OCI-LY3 (cell line): ENCODE measurements around the gene MN1.

ENCODE experiments used
- EZH2phosphoT487 ChIP-seq: fragments of 200-600 bp; shearing (Covaris generic); IDR thresholded peaks from 2 replicates; pipeline ENCODE4 v1.6.1; 2018; ENCODE audit warnings: antibody characterized with exemption, mixed run types, low read depth
- TF ChIP-seq, protein P1 (sequence below): fragments of 200-600, 300-600 bp; sonication (generic); IDR thresholded peaks from 2 replicates; pipeline ENCODE4 v1.5.1; 2014; ENCODE audit warnings: antibody characterized with exemption, low read length, low read depth

GRCh38 chr22:27747396-27748221, 53.9 kb downstream of the MN1 start:
- TF ChIP-seq, protein P1, sequence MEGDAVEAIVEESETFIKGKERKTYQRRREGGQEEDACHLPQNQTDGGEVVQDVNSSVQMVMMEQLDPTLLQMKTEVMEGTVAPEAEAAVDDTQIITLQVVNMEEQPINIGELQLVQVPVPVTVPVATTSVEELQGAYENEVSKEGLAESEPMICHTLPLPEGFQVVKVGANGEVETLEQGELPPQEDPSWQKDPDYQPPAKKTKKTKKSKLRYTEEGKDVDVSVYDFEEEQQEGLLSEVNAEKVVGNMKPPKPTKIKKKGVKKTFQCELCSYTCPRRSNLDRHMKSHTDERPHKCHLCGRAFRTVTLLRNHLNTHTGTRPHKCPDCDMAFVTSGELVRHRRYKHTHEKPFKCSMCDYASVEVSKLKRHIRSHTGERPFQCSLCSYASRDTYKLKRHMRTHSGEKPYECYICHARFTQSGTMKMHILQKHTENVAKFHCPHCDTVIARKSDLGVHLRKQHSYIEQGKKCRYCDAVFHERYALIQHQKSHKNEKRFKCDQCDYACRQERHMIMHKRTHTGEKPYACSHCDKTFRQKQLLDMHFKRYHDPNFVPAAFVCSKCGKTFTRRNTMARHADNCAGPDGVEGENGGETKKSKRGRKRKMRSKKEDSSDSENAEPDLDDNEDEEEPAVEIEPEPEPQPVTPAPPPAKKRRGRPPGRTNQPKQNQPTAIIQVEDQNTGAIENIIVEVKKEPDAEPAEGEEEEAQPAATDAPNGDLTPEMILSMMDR: peak; percentile 30
- TF ChIP-seq EZH2phosphoT487: no peak
